SK-N-MC (cell line): Measurements from ENCODE around the gene HIBCH.

Source experiments
- EZH2 ChIP-seq: fragments of 200-600 bp; sonication (generic); IDR thresholded peaks from one replicate; pipeline ENCODE4 v1.6.1; 2017; ENCODE audit warnings: antibody characterized with exemption
- FOXP2 ChIP-seq: optimal IDR thresholded peaks from 2 replicates; pipeline ENCODE3; 2011; ENCODE audit warnings: mild to moderate bottlenecking, moderate library complexity; ENCODE audit not compliant: insufficient read depth; ENCODE audit errors: extremely low read length, control extremely low read depth
- POLR2AphosphoS5 ChIP-seq: IDR thresholded peaks from 2 replicates; pipeline ENCODE4 v1.6.1; 2012; ENCODE audit warnings: mild to moderate bottlenecking, low read depth, low read length, borderline replicate concordance

DNA sequence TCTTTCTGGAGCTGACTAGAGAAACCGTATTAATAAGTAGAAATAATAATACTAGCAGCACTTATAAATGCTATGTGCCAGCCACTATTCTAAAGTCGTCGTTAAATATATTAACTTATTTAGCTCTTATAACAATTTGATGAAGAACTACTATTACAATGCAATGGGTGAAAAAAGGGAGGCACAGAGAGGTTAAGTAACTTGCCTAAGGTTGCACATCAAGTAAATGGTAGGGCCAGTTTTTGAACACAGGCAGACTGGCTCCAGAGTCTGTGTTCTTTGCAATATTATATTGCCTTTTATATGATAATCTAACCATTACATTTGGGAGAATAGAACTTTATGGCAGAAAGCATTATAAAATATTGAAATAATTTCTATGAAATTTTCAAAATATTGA lies 41.3 kb upstream of the HIBCH start:
- TF ChIP-seq EZH2 (no peak), POLR2AphosphoS5 (no peak), FOXP2 (no peak)
